H9 (cell line): ENCODE results near the gene TNPO2. TPM values are rescaled to one million over a fixed set of nuclear protein-coding genes. Genes with fewer than 3 reads are reported as not detected.

Experiments used
- DNase-seq: peaks from one replicate; pipeline ENCODE4 v3.0.0-alpha.2; 2017
- H2AFZ ChIP-seq: one replicate; pipeline ENCODE4 v1.6.1; 2013; ENCODE audit warnings: mild to moderate bottlenecking, low read length, control low read depth, moderate library complexity
- H2AK5ac ChIP-seq: 2 replicates; pipeline ENCODE4 v1.6.1; 2013; ENCODE audit warnings: low read length, control low read depth, mixed read lengths; ENCODE audit not compliant: insufficient read length
- H2BK120ac ChIP-seq: one replicate; pipeline ENCODE4 v1.6.1; 2013; ENCODE audit warnings: low read depth, mild to moderate bottlenecking, low read length, control low read depth, inconsistent platforms; ENCODE audit not compliant: poor library complexity, severe bottlenecking
- H2BK12ac ChIP-seq: 2 replicates; pipeline ENCODE4 v1.6.1; 2013; ENCODE audit warnings: low read length, control low read depth, mixed read lengths, low read depth; ENCODE audit not compliant: insufficient read length
- H2BK15ac ChIP-seq: 2 replicates; pipeline ENCODE4 v1.6.1; 2013; ENCODE audit warnings: low read depth, low read length, control low read depth
- H2BK20ac ChIP-seq: one replicate; pipeline ENCODE4 v1.6.1; 2013; ENCODE audit warnings: low read depth, mild to moderate bottlenecking, low read length, control low read depth, inconsistent platforms; ENCODE audit not compliant: poor library complexity, severe bottlenecking
- H2BK5ac ChIP-seq: 2 replicates; pipeline ENCODE4 v1.6.1; 2013; ENCODE audit warnings: low read length, control low read depth, mixed read lengths; ENCODE audit not compliant: insufficient read length
- H3K14ac ChIP-seq: 2 replicates; pipeline ENCODE4 v1.6.1; 2013; ENCODE audit warnings: low read length, control low read depth; ENCODE audit not compliant: insufficient read depth
- H3K18ac ChIP-seq: 2 replicates; pipeline ENCODE4 v1.6.1; 2013; ENCODE audit warnings: low read depth, mild to moderate bottlenecking, mixed read lengths, low read length, control low read depth; ENCODE audit not compliant: insufficient read length
- H3K23ac ChIP-seq: 2 replicates; pipeline ENCODE4 v1.6.1; 2013; ENCODE audit warnings: low read length, control low read depth, mixed read lengths, low read depth; ENCODE audit not compliant: insufficient read length
- H3K23me2 ChIP-seq: 2 replicates; pipeline ENCODE4 v1.6.1; 2013; ENCODE audit warnings: low read depth, mild to moderate bottlenecking, mixed read lengths, low read length, control low read depth; ENCODE audit not compliant: insufficient read length, poor library complexity, severe bottlenecking
- H3K27ac ChIP-seq: 2 replicates; pipeline ENCODE4 v1.5.1; 2013; ENCODE audit warnings: low read length, control low read depth, mixed read lengths, low read depth; ENCODE audit not compliant: insufficient read length
- H3K27me3 ChIP-seq: 2 replicates; pipeline ENCODE4 v1.6.1; 2013; ENCODE audit warnings: low read length, control low read depth, inconsistent platforms; ENCODE audit not compliant: insufficient read depth
- H3K4ac ChIP-seq: 2 replicates; pipeline ENCODE4 v1.6.1; 2013; ENCODE audit warnings: low read depth, mild to moderate bottlenecking, control low read depth, inconsistent platforms, low read length, moderate library complexity
- H3K4me1 ChIP-seq: 2 replicates; pipeline ENCODE4 v1.6.1; 2013; ENCODE audit warnings: low read length, control low read depth, inconsistent platforms; ENCODE audit not compliant: insufficient read depth
- H3K4me2 ChIP-seq: 2 replicates; pipeline ENCODE4 v1.6.1; 2013; ENCODE audit warnings: low read length, control low read depth, mixed read lengths; ENCODE audit not compliant: insufficient read length, insufficient read depth
- H3K56ac ChIP-seq: 2 replicates; pipeline ENCODE4 v1.6.1; 2013; ENCODE audit warnings: low read depth, mild to moderate bottlenecking, mixed read lengths, low read length, control low read depth; ENCODE audit not compliant: insufficient read length
- H3K79me1 ChIP-seq: 2 replicates; pipeline ENCODE4 v1.6.1; 2013; ENCODE audit warnings: low read depth, mild to moderate bottlenecking, moderate library complexity, low read length, control low read depth, inconsistent platforms; ENCODE audit not compliant: insufficient read depth, poor library complexity, severe bottlenecking
- H3K79me2 ChIP-seq: 2 replicates; pipeline ENCODE4 v1.6.1; 2013; ENCODE audit warnings: low read length, control low read depth, inconsistent platforms; ENCODE audit not compliant: insufficient read depth
- H3K9ac ChIP-seq: 2 replicates; pipeline ENCODE4 v1.6.1; 2013; ENCODE audit warnings: low read length, control low read depth, mixed read lengths; ENCODE audit not compliant: insufficient read length; ENCODE audit errors: extremely low read depth
- H3K9me3 ChIP-seq: one replicate; pipeline ENCODE4 v1.6.1; 2013; ENCODE audit warnings: low read depth, low read length, inconsistent platforms; ENCODE audit not compliant: control insufficient read depth
- H3T11ph ChIP-seq: one replicate; pipeline ENCODE4 v1.6.1; 2013; ENCODE audit warnings: mild to moderate bottlenecking, low read length, control low read depth, inconsistent platforms
- H4K20me1 ChIP-seq: one replicate; pipeline ENCODE4 v1.6.1; 2013; ENCODE audit not compliant: control insufficient read depth, insufficient read length, insufficient read depth
- H4K5ac ChIP-seq: 2 replicates; pipeline ENCODE4 v1.6.1; 2013; ENCODE audit warnings: low read depth, mild to moderate bottlenecking, mixed read lengths, low read length, control low read depth; ENCODE audit not compliant: insufficient read length
- H4K8ac ChIP-seq: replicated peaks from 2 replicates; pipeline ENCODE4 v1.6.1; 2013; ENCODE audit warnings: low read length, control low read depth, mixed read lengths, low read depth; ENCODE audit not compliant: insufficient read length
- H4K91ac ChIP-seq: 2 replicates; pipeline ENCODE4 v1.6.1; 2013; ENCODE audit warnings: low read depth, mild to moderate bottlenecking, moderate library complexity, mixed read lengths, low read length, control low read depth; ENCODE audit not compliant: insufficient read length
- H3K27ac Mint-ChIP-seq, 3 experiments: 2 replicates in 2 of 3; 3 replicates in 1 of 3; pipeline ENCODE4 v1.8.0; 2020 to 2021; ENCODE audit warnings: mixed read lengths in 3 of 3, mild to moderate bottlenecking in 1 of 3, moderate library complexity in 1 of 3
- H3K27me3 Mint-ChIP-seq: 2 replicates; pipeline ENCODE4 v1.8.0; 2021; ENCODE audit warnings: low read depth, mild to moderate bottlenecking, moderate library complexity, mixed read lengths
- H3K36me3 Mint-ChIP-seq, 3 experiments: 2 replicates in 2 of 3; 3 replicates in 1 of 3; pipeline ENCODE4 v1.8.0; 2020 to 2021; ENCODE audit warnings: low read depth in 3 of 3, mixed read lengths in 3 of 3; ENCODE audit not compliant: insufficient read depth in 1 of 3
- H3K4me1 Mint-ChIP-seq, 2 experiments: 2 replicates each; pipeline ENCODE4 v1.8.0; 2020; ENCODE audit warnings: mixed read lengths in 2 of 2
- H3K4me3 Mint-ChIP-seq, 2 experiments: 2 replicates in 1 of 2; 3 replicates in 1 of 2; pipeline ENCODE4 v1.8.0; 2020 to 2021; ENCODE audit warnings: mild to moderate bottlenecking in 2 of 2, mixed read lengths in 2 of 2, moderate library complexity in 1 of 2
- H3K9me3 Mint-ChIP-seq, 2 experiments: 2 replicates in 1 of 2; 3 replicates in 1 of 2; pipeline ENCODE4 v1.8.0; 2020; ENCODE audit warnings: mild to moderate bottlenecking in 2 of 2, mixed read lengths in 2 of 2, moderate library complexity in 1 of 2
- WGBS: extraction: QIAGEN DNeasy Blood & Tissue Kit; methylation state at CpG from one replicate; pipeline ENCODE4 v1.1.7; 2013; ENCODE audit warnings: missing lambda C conversion rate, low lambda C conversion rate, mixed read lengths; ENCODE audit not compliant: insufficient read length; ENCODE audit errors: extremely low coverage; 5-methylcytosine and 5-hydroxymethylcytosine counted together
- total RNA-seq: library from RNA; stranded (reverse); gene quantifications from 2 replicates; pipeline ENCODE4 v1.2.1, GENCODE V29; 2021
- TF ChIP-seq, protein P1 (sequence below): fragments of 200-600 bp; sonication (generic); conservative IDR thresholded peaks from 3 replicates; pipeline ENCODE4 v1.8.0; 2021; ENCODE audit warnings: antibody characterized with exemption, mild to moderate bottlenecking

Gene TNPO2
- total RNA-seq, 1 experiment from 2014 or later, result 159 TPM

DNA sequence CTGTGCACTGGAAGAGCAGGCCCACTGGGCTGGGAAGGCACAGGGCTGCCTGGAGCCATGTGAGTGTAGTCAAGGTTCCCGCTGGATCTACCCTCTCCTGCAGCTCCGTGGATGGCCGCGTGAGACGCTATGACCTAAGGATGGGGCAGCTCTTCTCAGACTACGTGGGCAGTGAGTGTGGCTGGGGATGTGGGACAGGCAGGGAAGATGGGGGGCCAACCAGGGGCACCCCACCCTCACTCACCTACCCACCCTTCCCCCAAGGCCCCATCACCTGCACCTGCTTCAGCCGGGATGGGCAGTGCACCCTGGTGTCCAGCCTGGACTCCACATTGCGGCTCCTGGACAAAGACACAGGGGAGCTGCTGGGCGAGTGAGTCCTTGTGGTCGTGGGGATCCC lies 51.0 kb downstream of the TNPO2 start:
- H3K36me3 Mint-ChIP-seq, result peaks cover 26 to 63% (median 56%) of the 10 kb centered on the region in 3 experiments

More for the DNA sequence above, 51.0 kb downstream of the TNPO2 start:
- no peak overlapping the region for H3K56ac ChIP-seq
- no peak overlapping the region for H2BK20ac ChIP-seq
- no peaks in the 10 kb centered on the region for H3K27me3 ChIP-seq
- TF ChIP-seq, protein P1, sequence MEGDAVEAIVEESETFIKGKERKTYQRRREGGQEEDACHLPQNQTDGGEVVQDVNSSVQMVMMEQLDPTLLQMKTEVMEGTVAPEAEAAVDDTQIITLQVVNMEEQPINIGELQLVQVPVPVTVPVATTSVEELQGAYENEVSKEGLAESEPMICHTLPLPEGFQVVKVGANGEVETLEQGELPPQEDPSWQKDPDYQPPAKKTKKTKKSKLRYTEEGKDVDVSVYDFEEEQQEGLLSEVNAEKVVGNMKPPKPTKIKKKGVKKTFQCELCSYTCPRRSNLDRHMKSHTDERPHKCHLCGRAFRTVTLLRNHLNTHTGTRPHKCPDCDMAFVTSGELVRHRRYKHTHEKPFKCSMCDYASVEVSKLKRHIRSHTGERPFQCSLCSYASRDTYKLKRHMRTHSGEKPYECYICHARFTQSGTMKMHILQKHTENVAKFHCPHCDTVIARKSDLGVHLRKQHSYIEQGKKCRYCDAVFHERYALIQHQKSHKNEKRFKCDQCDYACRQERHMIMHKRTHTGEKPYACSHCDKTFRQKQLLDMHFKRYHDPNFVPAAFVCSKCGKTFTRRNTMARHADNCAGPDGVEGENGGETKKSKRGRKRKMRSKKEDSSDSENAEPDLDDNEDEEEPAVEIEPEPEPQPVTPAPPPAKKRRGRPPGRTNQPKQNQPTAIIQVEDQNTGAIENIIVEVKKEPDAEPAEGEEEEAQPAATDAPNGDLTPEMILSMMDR, result no peak
- H4K5ac ChIP-seq, result no peak overlapping the region
- H3K27ac ChIP-seq, result no peak overlapping the region
- peaks cover 15% of the 10 kb centered on the region for H3K23me2 ChIP-seq
- no peak overlapping the region for H3K9ac ChIP-seq
- no peak for DNase-seq
- no peak overlapping the region for H2AFZ ChIP-seq
- no peak overlapping the region for H3K23ac ChIP-seq
- Mint-ChIP-seq H3K9me3 (no peaks in the 10 kb centered on the region; a peak in 1 of 5 replicates), H3K27ac (no peak overlapping the region), H3K4me3 (no peak overlapping the region; a peak in 1 of 5 replicates), H3K27me3 (peaks cover 2% of the 10 kb centered on the region), H3K4me1 (peaks cover 15 to 31% of the 10 kb centered on the region in 2 experiments)
- H2BK5ac ChIP-seq, result no peak overlapping the region
- H3K9me3 ChIP-seq, result no peaks in the 10 kb centered on the region
- H3T11ph ChIP-seq, result no peak overlapping the region
- H2BK12ac ChIP-seq, result no peak overlapping the region
- H3K18ac ChIP-seq, result no peak overlapping the region
- no peak overlapping the region for H3K4ac ChIP-seq
- H4K20me1 ChIP-seq, result no peaks in the 10 kb centered on the region
- H2BK15ac ChIP-seq, result no peak overlapping the region
- no peak overlapping the region for H2BK120ac ChIP-seq
- H3K4me2 ChIP-seq, result no peak overlapping the region
- no CpG with 5 or more reads among the region's 10 CpGs for WGBS
- H3K4me1 ChIP-seq, result no peaks in the 10 kb centered on the region
- H3K79me2 ChIP-seq, result no peaks in the 10 kb centered on the region
- no peak overlapping the region for H4K91ac ChIP-seq
- H3K14ac ChIP-seq, result no peak overlapping the region
- no peak overlapping the region for H2AK5ac ChIP-seq
- no peaks in the 10 kb centered on the region for H3K79me1 ChIP-seq
- H4K8ac ChIP-seq, result no peak overlapping the region
